HepG2 (cell line): ENCODE measurements around the gene LYRM7. TPM values are rescaled to one million over a fixed set of nuclear protein-coding genes. Genes with fewer than 3 reads are reported as not detected.

ENCODE experiments used
- HNF4A ChIP-seq: sonication (generic); formaldehyde crosslinking; IDR thresholded peaks from 2 replicates; pipeline ENCODE4 v1.4.0; 2020; ENCODE audit warnings: missing genetic modification reagents
- JUNB ChIP-seq: sonication (generic); formaldehyde crosslinking; IDR thresholded peaks from 2 replicates; pipeline ENCODE4 v1.8.0; 2022; ENCODE audit warnings: missing genetic modification reagents, mild to moderate bottlenecking, borderline replicate concordance
- MBD4 ChIP-seq: IDR thresholded peaks from 2 replicates; pipeline ENCODE4 v1.6.1; 2012; ENCODE audit warnings: low read length, inconsistent platforms, borderline replicate concordance
- PITX1 ChIP-seq: sonication (generic); formaldehyde crosslinking; IDR thresholded peaks from 2 replicates; pipeline ENCODE4 v1.5.1; 2020; ENCODE audit warnings: mild to moderate bottlenecking, missing genetic modification reagents
- REL ChIP-seq: sonication (generic); formaldehyde crosslinking; conservative IDR thresholded peaks from 2 replicates; pipeline ENCODE4 v1.8.0; 2022; ENCODE audit warnings: mild to moderate bottlenecking, missing genetic modification reagents, moderate library complexity
- TCF7 ChIP-seq: sonication (generic); IDR thresholded peaks from 2 replicates; pipeline ENCODE4 v1.6.1; 2016; ENCODE audit warnings: antibody characterized with exemption, low read depth
- YY1 ChIP-seq: IDR thresholded peaks from 2 replicates; pipeline ENCODE4 v1.6.1; 2011; ENCODE audit warnings: low read length, low read depth, moderate library complexity, mild to moderate bottlenecking; ENCODE audit not compliant: insufficient read depth, insufficient replicate concordance
- ZBTB42 ChIP-seq: sonication (generic); formaldehyde crosslinking; IDR thresholded peaks from 2 replicates; pipeline ENCODE4 v1.5.0; 2020; ENCODE audit warnings: mild to moderate bottlenecking, missing genetic modification reagents
- ZFP36 ChIP-seq: fragments of 150-350 bp; IDR thresholded peaks from 2 replicates; pipeline ENCODE4 v1.6.1; 2018; ENCODE audit warnings: borderline replicate concordance, low read length, low read depth; ENCODE audit not compliant: partially characterized antibody
- ZNF331 ChIP-seq: sonication (generic); formaldehyde crosslinking; IDR thresholded peaks from 2 replicates; pipeline ENCODE4 v1.4.0; 2020; ENCODE audit warnings: missing genetic modification reagents
- ZNF33A ChIP-seq: sonication (generic); formaldehyde crosslinking; IDR thresholded peaks from 2 replicates; pipeline ENCODE4 v1.5.1; 2020; ENCODE audit warnings: missing genetic modification reagents, mild to moderate bottlenecking, moderate library complexity, borderline replicate concordance
- ZNF343 ChIP-seq: sonication (generic); formaldehyde crosslinking; IDR thresholded peaks from 2 replicates; pipeline ENCODE4 v1.4.0; 2020; ENCODE audit warnings: mild to moderate bottlenecking, missing genetic modification reagents
- polyA plus RNA-seq, 8 experiments: library from polyadenylated mRNA; depleted of rRNA in 3 of 8; stranded (reverse) in 7 of 8; unstranded in 1 of 8; fragments of >200 nt; fragmentation: Illumina TruSeq in 4 of 8; extraction: Trizol in 4 of 8; gene quantifications; 2 replicates each; pipeline versions ENCODE4 v1.2.1 to v1.2.3, GENCODE V29; 2011 to 2016; ENCODE audit warnings: low read depth in 4 of 8, missing spikeins in 1 of 8, mixed read lengths in 1 of 8; ENCODE audit not compliant: insufficient read depth in 1 of 8
- total RNA-seq, 5 experiments: library from RNA; depleted of rRNA; stranded (reverse); fragments of >200 nt; fragmentation: Illumina TruSeq; extraction: Trizol; gene quantifications; 2 replicates each; pipeline ENCODE4 v1.2.3, GENCODE V29; 2016; ENCODE audit warnings: low read depth in 1 of 5
- TF ChIP-seq, protein P1 (sequence below): sonication (generic); formaldehyde crosslinking; IDR thresholded peaks from 2 replicates; pipeline ENCODE4 v1.4.0; 2020; ENCODE audit warnings: low read depth, missing genetic modification reagents
- TF ChIP-seq, protein P2 (sequence below): IDR thresholded peaks from 2 replicates; pipeline ENCODE4 v1.6.1; 2016; ENCODE audit warnings: mild to moderate bottlenecking, missing biosample characterization, missing genetic modification reagents
- TF ChIP-seq, protein P3 (sequence below): IDR thresholded peaks from 2 replicates; pipeline ENCODE4 v1.6.1; 2016; ENCODE audit warnings: control low read depth
- TF ChIP-seq, protein P4 (sequence below), 2 experiments: sonication (generic) in 1 of 2; formaldehyde crosslinking in 1 of 2; IDR thresholded peaks; 2 replicates each; pipeline versions ENCODE4 v1.6.1 to v1.9.0; 2014 to 2022; ENCODE audit warnings: antibody characterized with exemption in 1 of 2, borderline replicate concordance in 1 of 2, inconsistent platforms in 1 of 2, low read depth in 1 of 2, missing genetic modification reagents in 1 of 2

Gene LYRM7
- total and polyA plus RNA-seq, 2 of the 13 experiments (the other 11 are each of a cell fraction or from before 2014, with no cell fraction given): 3.0 to 5.5 TPM

DNA sequence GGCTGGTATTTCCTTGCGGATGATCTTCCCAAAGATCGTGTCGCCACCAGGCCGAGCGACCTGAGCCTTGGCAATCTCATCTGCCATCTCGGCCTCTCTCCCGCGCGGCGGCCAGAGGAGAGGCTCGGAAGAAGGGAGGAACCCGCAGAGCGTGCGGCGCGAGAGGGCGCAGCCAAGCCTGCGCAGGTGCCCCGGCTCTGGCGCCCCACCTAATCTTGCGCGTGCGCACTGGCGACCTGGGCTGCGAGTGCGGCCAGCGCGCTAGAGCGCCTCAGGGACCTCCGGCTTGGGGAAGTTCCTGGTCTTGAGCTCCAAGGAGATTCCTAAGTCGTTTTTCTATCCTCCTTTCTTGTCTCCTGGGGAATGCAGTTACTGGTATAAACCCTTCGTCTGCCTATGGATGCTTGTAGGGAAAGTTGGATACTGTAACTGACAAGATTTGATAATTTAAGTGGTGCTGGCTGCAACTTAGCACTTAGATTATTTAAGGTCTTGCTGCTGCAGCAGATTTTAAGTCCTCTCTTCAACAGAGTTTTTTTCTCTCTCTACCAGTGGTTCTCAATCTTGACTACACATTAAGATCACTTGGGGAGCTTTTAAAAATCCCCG, 5.5 kb upstream of the LYRM7 start, which contains the start of gene HINT1 (continued):
- TF ChIP-seq, protein P1, sequence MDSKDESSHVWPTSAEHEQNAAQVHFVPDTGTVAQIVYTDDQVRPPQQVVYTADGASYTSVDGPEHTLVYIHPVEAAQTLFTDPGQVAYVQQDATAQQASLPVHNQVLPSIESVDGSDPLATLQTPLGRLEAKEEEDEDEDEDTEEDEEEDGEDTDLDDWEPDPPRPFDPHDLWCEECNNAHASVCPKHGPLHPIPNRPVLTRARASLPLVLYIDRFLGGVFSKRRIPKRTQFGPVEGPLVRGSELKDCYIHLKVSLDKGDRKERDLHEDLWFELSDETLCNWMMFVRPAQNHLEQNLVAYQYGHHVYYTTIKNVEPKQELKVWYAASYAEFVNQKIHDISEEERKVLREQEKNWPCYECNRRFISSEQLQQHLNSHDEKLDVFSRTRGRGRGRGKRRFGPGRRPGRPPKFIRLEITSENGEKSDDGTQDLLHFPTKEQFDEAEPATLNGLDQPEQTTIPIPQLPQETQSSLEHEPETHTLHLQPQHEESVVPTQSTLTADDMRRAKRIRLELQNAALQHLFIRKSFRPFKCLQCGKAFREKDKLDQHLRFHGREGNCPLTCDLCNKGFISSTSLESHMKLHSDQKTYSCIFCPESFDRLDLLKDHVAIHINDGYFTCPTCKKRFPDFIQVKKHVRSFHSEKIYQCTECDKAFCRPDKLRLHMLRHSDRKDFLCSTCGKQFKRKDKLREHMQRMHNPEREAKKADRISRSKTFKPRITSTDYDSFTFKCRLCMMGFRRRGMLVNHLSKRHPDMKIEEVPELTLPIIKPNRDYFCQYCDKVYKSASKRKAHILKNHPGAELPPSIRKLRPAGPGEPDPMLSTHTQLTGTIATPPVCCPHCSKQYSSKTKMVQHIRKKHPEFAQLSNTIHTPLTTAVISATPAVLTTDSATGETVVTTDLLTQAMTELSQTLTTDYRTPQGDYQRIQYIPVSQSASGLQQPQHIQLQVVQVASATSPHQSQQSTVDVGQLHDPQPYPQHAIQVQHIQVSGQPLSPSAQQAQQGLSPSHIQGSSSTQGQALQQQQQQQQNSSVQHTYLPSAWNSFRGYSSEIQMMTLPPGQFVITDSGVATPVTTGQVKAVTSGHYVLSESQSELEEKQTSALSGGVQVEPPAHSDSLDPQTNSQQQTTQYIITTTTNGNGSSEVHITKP: no peak
- TF ChIP-seq, protein P2, sequence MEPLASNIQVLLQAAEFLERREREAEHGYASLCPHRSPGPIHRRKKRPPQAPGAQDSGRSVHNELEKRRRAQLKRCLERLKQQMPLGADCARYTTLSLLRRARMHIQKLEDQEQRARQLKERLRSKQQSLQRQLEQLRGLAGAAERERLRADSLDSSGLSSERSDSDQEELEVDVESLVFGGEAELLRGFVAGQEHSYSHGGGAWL (CRISPR knock-in tag): no peak; the same call in none of the 2 replicates
- 0 out of 2 replicates have a peak, but pooled peaks have one; percentile 22 for TF ChIP-seq HNF4A (CRISPR knock-in tag)
- no peak for TF ChIP-seq MBD4
- no peak for TF ChIP-seq ZNF33A (CRISPR knock-in tag)
- TF ChIP-seq ZBTB42 (CRISPR knock-in tag): no peak
- peak; percentile 66 for TF ChIP-seq YY1
- no peak for TF ChIP-seq TCF7
- TF ChIP-seq REL (CRISPR knock-in tag): no peak
- TF ChIP-seq ZNF343: peak; percentile 51; the same call in 1 of the 2 replicates
- no peak for TF ChIP-seq ZNF331 (CRISPR knock-in tag)
- TF ChIP-seq, protein P3, sequence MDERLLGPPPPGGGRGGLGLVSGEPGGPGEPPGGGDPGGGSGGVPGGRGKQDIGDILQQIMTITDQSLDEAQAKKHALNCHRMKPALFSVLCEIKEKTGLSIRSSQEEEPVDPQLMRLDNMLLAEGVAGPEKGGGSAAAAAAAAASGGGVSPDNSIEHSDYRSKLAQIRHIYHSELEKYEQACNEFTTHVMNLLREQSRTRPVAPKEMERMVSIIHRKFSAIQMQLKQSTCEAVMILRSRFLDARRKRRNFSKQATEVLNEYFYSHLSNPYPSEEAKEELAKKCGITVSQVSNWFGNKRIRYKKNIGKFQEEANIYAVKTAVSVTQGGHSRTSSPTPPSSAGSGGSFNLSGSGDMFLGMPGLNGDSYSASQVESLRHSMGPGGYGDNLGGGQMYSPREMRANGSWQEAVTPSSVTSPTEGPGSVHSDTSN (CRISPR knock-in tag): no peak
- no peak for TF ChIP-seq ZFP36
- peak; percentile 60; the same call in 1 of the 2 replicates for TF ChIP-seq PITX1 (CRISPR knock-in tag)
- TF ChIP-seq, protein P4, sequence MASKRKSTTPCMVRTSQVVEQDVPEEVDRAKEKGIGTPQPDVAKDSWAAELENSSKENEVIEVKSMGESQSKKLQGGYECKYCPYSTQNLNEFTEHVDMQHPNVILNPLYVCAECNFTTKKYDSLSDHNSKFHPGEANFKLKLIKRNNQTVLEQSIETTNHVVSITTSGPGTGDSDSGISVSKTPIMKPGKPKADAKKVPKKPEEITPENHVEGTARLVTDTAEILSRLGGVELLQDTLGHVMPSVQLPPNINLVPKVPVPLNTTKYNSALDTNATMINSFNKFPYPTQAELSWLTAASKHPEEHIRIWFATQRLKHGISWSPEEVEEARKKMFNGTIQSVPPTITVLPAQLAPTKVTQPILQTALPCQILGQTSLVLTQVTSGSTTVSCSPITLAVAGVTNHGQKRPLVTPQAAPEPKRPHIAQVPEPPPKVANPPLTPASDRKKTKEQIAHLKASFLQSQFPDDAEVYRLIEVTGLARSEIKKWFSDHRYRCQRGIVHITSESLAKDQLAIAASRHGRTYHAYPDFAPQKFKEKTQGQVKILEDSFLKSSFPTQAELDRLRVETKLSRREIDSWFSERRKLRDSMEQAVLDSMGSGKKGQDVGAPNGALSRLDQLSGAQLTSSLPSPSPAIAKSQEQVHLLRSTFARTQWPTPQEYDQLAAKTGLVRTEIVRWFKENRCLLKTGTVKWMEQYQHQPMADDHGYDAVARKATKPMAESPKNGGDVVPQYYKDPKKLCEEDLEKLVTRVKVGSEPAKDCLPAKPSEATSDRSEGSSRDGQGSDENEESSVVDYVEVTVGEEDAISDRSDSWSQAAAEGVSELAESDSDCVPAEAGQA (IDR thresholded peaks at IDR 0.05; ENCODE audit: low read depth): no peak
- TF ChIP-seq, protein P4 (CRISPR knock-in tag; IDR thresholded peaks at IDR 0.05; ENCODE audit: borderline replicate concordance): no peak; the same call in 1 of the 2 replicates
- no peak for TF ChIP-seq JUNB (CRISPR knock-in tag)
